ENCODE data around the gene ZNRF2. TPM values are rescaled to one million over a fixed set of nuclear protein-coding genes. Genes with fewer than 3 reads are reported as not detected.

The ZNRF2 gene
- total and polyA plus RNA-seq, 2 donors (not counting 3 experiments of a cell fraction or from before 2014, with no cell fraction given), result 1.4 to 5.9 TPM

DNA sequence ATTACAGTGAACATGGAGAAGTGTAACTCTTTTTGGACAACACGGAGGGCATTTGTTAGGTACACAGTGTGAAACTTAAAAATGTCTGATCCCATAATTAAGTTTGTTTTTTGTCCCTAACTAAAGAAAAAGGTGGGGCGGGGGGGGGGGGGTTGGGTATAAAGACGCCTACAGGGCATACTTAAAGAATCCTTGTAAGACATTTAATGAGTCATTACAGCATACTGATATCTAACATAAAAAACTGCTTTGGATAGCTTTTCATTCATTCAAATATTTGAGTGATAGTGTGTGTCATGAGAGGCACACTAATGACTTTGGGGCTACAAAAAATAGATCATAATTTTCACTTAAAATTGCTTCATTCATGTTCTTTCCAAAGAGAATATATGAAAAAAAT, 31.2 kb downstream of the ZNRF2 start:
- no peaks in the 10 kb centered on the region for H3K27me3 ChIP-seq (ENCODE audit: control insufficient read depth in 2 of 2, insufficient read depth in 2 of 2, low read length in 2 of 2)
- no peak overlapping the region for H3K9ac ChIP-seq (replicated peaks; ENCODE audit: extremely low read depth, insufficient read depth, low read length)
- BruUV-seq (replicated peaks), result no TSS peak
- H3K36me3 ChIP-seq (ENCODE audit: control insufficient read depth in 2 of 2, extremely low read depth in 1 of 2, insufficient read depth in 2 of 2, low read length in 2 of 2), result no peaks in the 10 kb centered on the region
- H3K4me2 ChIP-seq (ENCODE audit: insufficient read depth, low read length), result no peak overlapping the region
- dilution Hi-C loops (cut with MboI; ENCODE audit: extremely low pct_ligation_motif_present, low sequenced_read_pairs) (no loop called here), intact Hi-C loops (cut with micrococcal nuclease) (no loop called here)
- H3K9me3 ChIP-seq (replicated peaks; ENCODE audit: control insufficient read depth, insufficient read depth, low read length), result no peaks in the 10 kb centered on the region
- H3K4me3 ChIP-seq (replicated peaks in 1 of 3; ENCODE audit: insufficient read depth in 1 of 3, low read depth in 1 of 3, low read length in 3 of 3), result no peak overlapping the region
- H3K9me1 ChIP-seq (replicated peaks; ENCODE audit: control insufficient read depth, extremely low read depth, insufficient read depth, low read length), result no peaks in the 10 kb centered on the region
- H4K20me1 ChIP-seq (replicated peaks; ENCODE audit: control insufficient read depth, extremely low read depth, insufficient read depth, low read length), result no peaks in the 10 kb centered on the region
- no peaks in the 10 kb centered on the region for H3K4me1 ChIP-seq (ENCODE audit: control insufficient read depth, extremely low read depth, insufficient read depth, low read length)
- H3K79me2 ChIP-seq (ENCODE audit: control insufficient read depth, insufficient read depth, low read length), result peaks cover 2% of the 10 kb centered on the region
- ChIA-PET CTCF (no interaction called here), POLR2A (no interaction called here)
- H2AFZ ChIP-seq (ENCODE audit: low read depth, low read length), result no peak overlapping the region
- TF ChIP-seq POLR2AphosphoS5 (IDR thresholded peaks at IDR 0.05; ENCODE audit: insufficient read depth, low read depth, low read length) (no peak), CTCF (IDR thresholded peaks at IDR 0.05; ENCODE audit: extremely low read depth in 1 of 2, insufficient read depth in 1 of 2, low read depth in 1 of 2, low read length in 2 of 2) (no peak), MAX (IDR thresholded peaks at IDR 0.05; ENCODE audit: insufficient read depth, insufficient read length) (no peak), JUN (IDR thresholded peaks at IDR 0.05; ENCODE audit: borderline replicate concordance, insufficient read depth, insufficient read length, low read depth) (no peak), EZH2 (IDR thresholded peaks at IDR 0.05; ENCODE audit: borderline replicate concordance, low read depth, low read length, severe bottlenecking) (no peak), POLR2A (IDR thresholded peaks at IDR 0.05; ENCODE audit: low read depth, low read length) (no peak), FOS (IDR thresholded peaks at IDR 0.05; ENCODE audit: borderline replicate concordance, insufficient read depth, low read length) (no peak), GATA2 (IDR thresholded peaks at IDR 0.05; ENCODE audit: insufficient read depth, insufficient read length, low read depth, low read length) (no peak), MYC (IDR thresholded peaks at IDR 0.05; ENCODE audit: low read depth, low read length) (no peak)
- DNase-seq (ENCODE audit: low read depth, low spot score) (no peak), FAIRE-seq (no peak)
- H3K27ac ChIP-seq (ENCODE audit: insufficient read depth, low read depth, low read length), result no peak overlapping the region

Data from endothelial cell of umbilical vein (primary cell).